Aorta (tissue), 5 donors: Measurements from ENCODE around the gene LARP4B. TPM values are rescaled to one million over a fixed set of nuclear protein-coding genes. Genes with fewer than 3 reads are reported as not detected.

Experiments used
- ATAC-seq: fragments of 200-7000 bp; cut with Tn5 transposase; one replicate; pipeline ENCODE4 v1.9.1; 2022; ENCODE audit warnings: moderate library complexity; ENCODE audit not compliant: low FRiP score
- DNase-seq, 2 donors: peaks; one replicate each; pipeline ENCODE4 v3.0.0-alpha.2; 2020
- H3K27ac ChIP-seq, 2 donors: one replicate each; pipeline ENCODE4 v1.5.1; 2013; ENCODE audit warnings: low read length in 2 of 2, mild to moderate bottlenecking in 2 of 2, moderate library complexity in 2 of 2, control low read depth in 1 of 2, inconsistent platforms in 1 of 2, low read depth in 1 of 2
- H3K27me3 ChIP-seq, 2 donors: one replicate each; pipeline ENCODE4 v1.6.1; 2013; ENCODE audit warnings: control low read depth in 1 of 2, low read length in 1 of 2, mild to moderate bottlenecking in 1 of 2, moderate library complexity in 1 of 2; ENCODE audit not compliant: insufficient read depth in 2 of 2, control insufficient read depth in 1 of 2
- H3K36me3 ChIP-seq, 2 donors: one replicate each; pipeline ENCODE4 v1.6.1; 2013; ENCODE audit warnings: control low read depth in 1 of 2, low read length in 1 of 2, mild to moderate bottlenecking in 1 of 2; ENCODE audit not compliant: insufficient read depth in 2 of 2, control insufficient read depth in 1 of 2
- H3K4me1 ChIP-seq, 2 donors: one replicate each; pipeline ENCODE4 v1.6.1; 2013; ENCODE audit warnings: low read length in 2 of 2, control low read depth in 1 of 2, mild to moderate bottlenecking in 1 of 2, moderate library complexity in 1 of 2; ENCODE audit not compliant: insufficient read depth in 2 of 2, control insufficient read depth in 1 of 2
- H3K4me3 ChIP-seq, 2 donors: one replicate each; pipeline ENCODE4 v1.5.1; 2013; ENCODE audit warnings: low read length in 2 of 2, control low read depth in 1 of 2, mild to moderate bottlenecking in 1 of 2
- H3K9me3 ChIP-seq: one replicate; pipeline ENCODE4 v1.6.1; 2013; ENCODE audit warnings: mild to moderate bottlenecking, low read length; ENCODE audit not compliant: control insufficient read depth
- WGBS, 2 donors: extraction: QIAGEN DNeasy Blood & Tissue Kit; methylation state at CpG; one replicate each; pipeline ENCODE4 v1.1.7; 2013; 5-methylcytosine and 5-hydroxymethylcytosine counted together
- intact Hi-C, 2 donors: fragments of 100-400 bp; cut with DNase I; formaldehyde crosslinking; loops; one replicate each; pipeline versions ENCODE4 v1.14.2 to v1.15.0; 2022
- polyA plus RNA-seq, 2 donors: library from polyadenylated mRNA; stranded (reverse); fragments of 200-250 nt; gene quantifications; one replicate each; pipeline ENCODE4 v1.2.3, GENCODE V29; 2013
- total RNA-seq, 2 donors: library from RNA; stranded (reverse); fragmentation: NEBNext Ultra II Directional; extraction: Animal tissue kit (Norgen Biotek cat#: 25700); gene quantifications; one replicate each; pipeline ENCODE4 v1.2.1, GENCODE V29; 2021
- donor health status: healthy with polysubstance abuse.
- donor health status: Bipolar disorder and iron deficiency.
- donor health status: DM: no; HTN: no; CAD: no.
- donor health status: DM: no; HTN: no; CAD: no.
- donor health status: DM: yes; HTN: yes; CAD: no.

Gene LARP4B
- total and polyA plus RNA-seq, 4 donors = 8.1 to 82.4 (median 42.8) TPM

DNA sequence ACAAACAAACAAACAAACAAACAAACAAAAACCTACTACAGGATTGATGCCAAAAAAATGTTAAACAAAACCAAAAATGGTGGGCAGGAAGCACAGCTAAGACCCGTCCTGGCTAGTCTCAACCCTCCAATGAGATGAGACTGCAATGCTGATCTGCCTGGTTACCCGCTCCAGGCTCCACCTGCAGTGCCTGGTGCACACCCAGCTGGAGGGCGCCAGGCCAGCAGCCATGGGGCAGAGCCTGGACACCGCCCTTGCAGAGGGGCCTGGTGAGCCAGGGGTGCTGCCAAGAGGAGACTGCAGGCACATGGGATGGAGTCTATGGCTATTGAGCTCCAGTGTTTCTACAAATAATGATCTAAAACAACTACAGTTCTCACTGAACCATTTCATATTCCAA, 107.0 kb downstream of the LARP4B start:
- WGBS, 2 donors = 93 to 96% methylated on average over 4 of the region's 4 CpGs
- H3K27ac ChIP-seq = no peak overlapping the region
- no peak overlapping the region for H3K4me3 ChIP-seq
- H3K27me3 ChIP-seq = no peaks in the 10 kb centered on the region
- intact Hi-C loops = no loop called here
- no peaks in the 10 kb centered on the region for H3K9me3 ChIP-seq
- peaks cover 2 to 11% of the 10 kb centered on the region in 2 donors for H3K36me3 ChIP-seq
- no peaks in the 10 kb centered on the region for H3K4me1 ChIP-seq
- ATAC-seq (no peak), DNase-seq (no peak)

DNA sequence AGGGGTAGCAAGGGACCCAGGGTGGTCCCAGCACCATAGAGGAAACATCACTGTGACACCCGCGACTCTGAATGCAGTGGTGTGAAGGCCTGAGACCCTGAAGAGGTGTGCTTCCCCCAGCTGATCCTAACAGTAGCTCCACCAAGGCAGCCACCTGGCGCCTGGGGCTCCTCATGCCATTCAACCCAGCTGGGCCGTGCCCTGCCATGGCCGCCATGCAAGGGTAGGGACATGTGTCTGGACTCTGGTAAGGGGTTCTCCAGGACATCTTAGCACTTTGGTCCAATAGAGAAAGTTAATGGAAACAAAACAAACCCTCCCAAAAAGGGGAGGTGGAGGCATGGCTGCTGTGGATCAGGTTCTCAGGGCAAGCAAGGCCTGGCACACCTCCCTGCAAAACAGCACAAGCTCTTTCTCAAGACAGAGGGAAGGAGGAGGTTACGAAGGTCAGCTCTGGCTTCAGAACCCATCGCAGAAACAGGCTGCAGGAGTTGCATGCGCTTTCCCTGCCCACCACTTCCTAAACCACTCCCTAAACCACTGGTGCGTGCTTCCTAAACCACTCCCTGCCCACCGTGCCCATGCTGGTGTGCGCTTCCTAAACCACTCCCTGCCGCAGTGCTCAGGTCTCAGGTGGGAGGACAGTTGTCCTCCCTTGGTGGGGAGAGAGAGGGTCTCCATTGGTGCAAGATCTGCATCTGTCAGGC, 108.7 kb downstream of the LARP4B start:
- no peak for ATAC-seq
- Histone ChIP-seq H3K36me3 (peaks cover 2 to 11% of the 10 kb centered on the region in 2 donors), H3K4me1 (no peaks in the 10 kb centered on the region), H3K27ac (no peak overlapping the region), H3K4me3 (no peak overlapping the region), H3K27me3 (no peaks in the 10 kb centered on the region), H3K9me3 (no peaks in the 10 kb centered on the region)
- intact Hi-C loops = no loop called here
- WGBS, 2 donors = 95 to 97% methylated on average over 12 of the region's 12 CpGs
- DNase-seq = no peak

DNA sequence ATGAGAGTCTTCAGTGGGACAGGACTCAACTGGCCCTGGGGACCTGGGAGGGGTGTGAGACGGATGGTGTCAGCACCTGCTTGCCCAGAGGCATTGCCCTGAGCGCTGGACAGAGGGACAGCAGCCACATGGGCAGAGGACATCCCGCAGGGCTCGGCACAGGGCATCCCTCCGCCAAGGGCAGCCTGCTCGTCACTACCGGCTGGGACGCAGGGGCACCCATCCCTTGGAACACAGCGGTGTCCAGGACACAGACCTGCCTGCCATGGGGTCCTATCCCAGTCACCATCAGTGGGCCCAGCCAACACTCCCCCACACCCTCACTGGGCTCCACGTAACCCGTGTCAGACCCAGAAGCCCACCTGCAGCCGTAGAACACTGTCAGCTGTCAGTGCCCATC, 109.3 kb downstream of the LARP4B start:
- ATAC-seq = no peak
- 96 to 99% methylated on average over 10 to 12 of the region's 12 CpGs for WGBS, 2 donors

DNA sequence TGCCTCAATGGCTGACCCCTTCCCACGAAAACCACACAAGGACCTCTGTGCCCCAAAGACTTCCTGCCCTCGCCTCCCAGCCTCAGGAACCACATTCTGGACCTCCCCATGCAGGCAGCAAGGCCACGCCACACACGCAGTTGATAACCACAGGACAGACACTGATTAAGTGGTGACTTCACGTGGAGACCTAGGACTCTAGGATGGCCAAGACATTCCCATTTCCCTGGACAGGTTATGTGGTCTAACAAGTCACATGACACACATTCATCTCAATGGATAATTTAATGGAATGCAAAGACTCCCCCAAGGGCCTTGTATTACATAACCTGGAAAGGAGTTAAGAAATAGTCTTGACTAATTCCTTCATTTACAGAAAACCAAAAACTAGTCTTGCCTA, 110.2 kb downstream of the LARP4B start:
- intact Hi-C loops = no loop called here
- WGBS, 2 donors = 86 to 94% methylated on average over 5 of the region's 5 CpGs
- no peak for ATAC-seq

More for the DNA sequence above, 109.3 kb downstream of the LARP4B start:
- Histone ChIP-seq H3K4me1 (no peaks in the 10 kb centered on the region), H3K36me3 (peaks cover 2 to 12% of the 10 kb centered on the region in 2 donors), H3K9me3 (no peaks in the 10 kb centered on the region), H3K4me3 (no peak overlapping the region), H3K27ac (no peak overlapping the region), H3K27me3 (no peaks in the 10 kb centered on the region)
- intact Hi-C loops = no loop called here
- no peak for DNase-seq

DNA sequence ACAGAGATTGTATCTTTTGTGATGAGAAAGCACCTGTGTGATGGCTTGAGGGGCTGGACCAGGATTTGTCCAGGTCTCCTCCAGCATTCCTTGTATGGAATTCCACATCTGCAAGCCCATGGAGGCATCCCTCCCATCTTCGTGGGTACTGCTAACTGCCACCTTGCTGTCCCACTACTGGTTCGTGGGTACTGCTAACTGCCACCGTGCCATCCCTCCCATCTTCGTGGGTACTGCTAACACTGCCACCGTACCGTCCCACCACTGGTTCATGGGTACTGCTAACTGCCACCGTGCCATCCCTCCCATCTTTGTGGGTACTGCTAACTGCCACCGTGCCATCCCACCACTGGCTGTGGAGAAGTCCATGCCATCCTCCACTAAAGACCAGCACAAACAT, 111.7 kb downstream of the LARP4B start:
- Histone ChIP-seq H3K4me1 (no peaks in the 10 kb centered on the region), H3K27me3 (no peaks in the 10 kb centered on the region), H3K4me3 (no peak overlapping the region), H3K9me3 (no peaks in the 10 kb centered on the region), H3K27ac (no peak overlapping the region), H3K36me3 (peaks cover 2 to 13% of the 10 kb centered on the region in 2 donors)
- 94 to 96% methylated on average over 8 of the region's 8 CpGs for WGBS, 2 donors
- intact Hi-C loops = loop anchor here (10.0 kb wide), 1 partner anchor 305 kb away; no protein-coding TSS in a partner anchor
- DNase-seq (no peak), ATAC-seq (no peak)

More for the DNA sequence above, 110.2 kb downstream of the LARP4B start:
- Histone ChIP-seq H3K27ac (no peak overlapping the region), H3K4me1 (no peaks in the 10 kb centered on the region), H3K36me3 (peaks cover 2 to 16% of the 10 kb centered on the region in 2 donors), H3K4me3 (no peak overlapping the region), H3K27me3 (no peaks in the 10 kb centered on the region), H3K9me3 (no peaks in the 10 kb centered on the region)
- no peak for DNase-seq

DNA sequence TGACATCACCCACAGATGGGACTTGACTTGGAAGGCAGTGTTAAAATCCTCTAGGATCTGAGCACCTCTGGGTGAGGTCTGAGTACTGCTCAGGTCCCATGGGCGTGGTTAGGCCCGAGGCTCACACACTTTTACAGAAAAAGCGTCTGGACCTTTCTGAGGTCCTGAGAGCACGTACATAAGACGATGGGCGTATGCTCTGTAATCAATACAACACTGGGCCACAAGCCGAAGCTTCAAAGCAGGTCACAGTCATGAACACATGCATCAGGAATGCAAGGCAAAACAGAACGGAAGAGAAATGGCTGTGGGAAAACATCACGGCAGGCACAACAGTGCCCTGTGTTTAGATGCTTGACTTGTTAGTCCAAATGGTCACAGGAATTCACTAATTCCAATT, 112.2 kb downstream of the LARP4B start:
- intact Hi-C loops = loop anchor here (10.0 kb wide), 1 partner anchor 305 kb away; no protein-coding TSS in a partner anchor
- ATAC-seq (no peak), DNase-seq (no peak)
- Histone ChIP-seq H3K27me3 (no peaks in the 10 kb centered on the region), H3K9me3 (no peaks in the 10 kb centered on the region), H3K27ac (no peak overlapping the region), H3K4me1 (no peaks in the 10 kb centered on the region), H3K4me3 (no peak overlapping the region), H3K36me3 (peaks cover 0 to 11% of the 10 kb centered on the region in 2 donors)
- 22 to 28% methylated on average over 9 of the region's 9 CpGs for WGBS, 2 donors

DNA sequence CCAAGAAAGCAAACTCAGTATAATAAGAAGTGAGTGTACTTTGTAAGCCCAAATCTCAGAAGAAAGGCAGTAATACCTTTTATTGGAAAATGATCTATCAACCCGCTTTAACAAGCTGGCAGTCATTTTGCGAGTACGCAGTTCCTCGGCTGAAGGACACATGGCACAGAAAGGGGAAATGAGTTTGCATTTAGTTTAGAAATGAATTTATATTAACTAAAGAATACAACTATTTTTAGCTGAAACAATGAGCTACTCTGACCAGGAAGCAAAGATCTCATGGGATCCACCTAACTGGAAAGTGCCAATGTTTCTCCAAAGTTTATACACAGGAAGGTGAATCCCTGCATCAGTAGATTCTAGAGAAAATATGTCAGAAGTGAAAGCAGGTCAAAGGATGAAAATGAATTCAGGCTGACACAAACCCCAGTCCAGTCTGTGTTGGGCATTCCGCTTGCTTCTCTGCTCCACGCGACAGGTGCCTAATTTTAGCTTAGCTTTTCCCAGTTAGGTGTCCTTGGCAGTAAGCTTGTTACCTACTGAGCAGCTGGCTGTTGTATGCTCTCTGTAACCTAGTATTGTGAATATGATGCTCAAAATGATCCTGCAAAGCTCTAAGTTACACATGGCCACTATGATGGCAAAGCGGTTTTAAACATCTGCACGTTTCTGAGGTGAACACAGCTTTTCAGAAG, 112.8 kb downstream of the LARP4B start:
- no peak overlapping the region for H3K4me3 ChIP-seq
- H3K27me3 ChIP-seq = no peaks in the 10 kb centered on the region
- H3K27ac ChIP-seq = no peak overlapping the region
- H3K4me1 ChIP-seq = no peaks in the 10 kb centered on the region
- peaks cover 0 to 9% of the 10 kb centered on the region in 2 donors for H3K36me3 ChIP-seq
- no peaks in the 10 kb centered on the region for H3K9me3 ChIP-seq
- no peak for DNase-seq
- 90 to 91% methylated on average over 9 of the region's 9 CpGs for WGBS, 2 donors
- ATAC-seq = no peak
- intact Hi-C loops = loop anchor here (10.0 kb wide), 1 partner anchor 304 kb away; no protein-coding TSS in a partner anchor

DNA sequence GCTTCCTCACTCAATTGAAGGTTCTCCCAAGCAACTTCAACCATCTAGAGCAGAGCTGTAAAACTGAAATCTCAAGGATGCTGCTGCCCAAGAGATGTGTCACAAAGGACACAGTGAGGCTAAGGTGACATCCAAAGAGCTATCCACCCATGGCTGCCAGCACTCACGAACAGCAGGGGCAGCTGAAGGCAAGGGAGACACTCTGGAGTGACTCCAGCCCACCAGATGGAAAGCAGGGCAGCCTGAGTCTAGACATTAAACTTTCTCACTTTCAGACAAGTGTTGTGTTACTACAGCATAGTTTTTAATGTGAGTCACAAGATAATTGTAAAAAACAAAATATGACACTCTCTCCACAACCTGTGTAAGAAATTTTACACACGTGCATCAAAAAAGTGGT, 113.5 kb downstream of the LARP4B start:
- no peak for DNase-seq
- no peak overlapping the region for H3K27ac ChIP-seq
- ATAC-seq = no peak
- intact Hi-C loops = loop anchor here (10.0 kb wide), 1 partner anchor 303 kb away; no protein-coding TSS in a partner anchor
- peaks cover 0 to 8% of the 10 kb centered on the region in 2 donors for H3K36me3 ChIP-seq
- no peak overlapping the region for H3K4me3 ChIP-seq
- no peaks in the 10 kb centered on the region for H3K4me1 ChIP-seq
- 48 to 53% methylated on average over 2 of the region's 2 CpGs for WGBS, 2 donors
- no peaks in the 10 kb centered on the region for H3K27me3 ChIP-seq
- H3K9me3 ChIP-seq = no peaks in the 10 kb centered on the region
